Stimulated activated CD8-positive, alpha-beta memory T cell treated with anti-CD3 and anti-CD28 coated beads, Interleukin-4, amount 100 ng/mL, for 1 hour (primary cell): ENCODE results near the gene P2RX7.
"Not testable (repeated sequence)": the region's sequence is repeated elsewhere in the genome, so short reads cannot be mapped to it uniquely, and the experiment has no call there.

ENCODE experiments used
- DNase-seq, 2 donors: peaks; one replicate each; pipeline ENCODE4 v3.0.0-alpha.2; 2020; ENCODE audit warnings: low read depth in 2 of 2, low spot score in 1 of 2

P2RX7 gene

DNA sequence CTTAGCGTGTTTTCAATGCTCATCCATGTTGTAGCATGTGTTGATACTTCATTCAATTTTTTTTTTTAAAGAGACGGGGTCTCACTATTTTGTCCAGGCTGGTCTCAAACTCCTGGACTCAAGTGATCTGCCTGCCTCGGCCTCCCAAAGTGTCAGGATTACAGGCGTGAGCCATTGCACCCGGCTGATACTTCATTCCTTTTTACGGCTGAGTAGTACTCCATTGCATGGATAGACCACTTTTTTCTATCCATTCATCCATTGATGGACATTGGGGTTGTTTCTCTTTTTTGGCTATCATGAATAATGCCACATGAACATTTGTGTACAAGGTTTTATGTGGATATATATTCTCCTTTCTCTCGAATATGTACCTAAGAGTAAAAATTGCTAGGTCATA is 1.2 kb downstream of the P2RX7 start:
- no peak for DNase-seq

DNA sequence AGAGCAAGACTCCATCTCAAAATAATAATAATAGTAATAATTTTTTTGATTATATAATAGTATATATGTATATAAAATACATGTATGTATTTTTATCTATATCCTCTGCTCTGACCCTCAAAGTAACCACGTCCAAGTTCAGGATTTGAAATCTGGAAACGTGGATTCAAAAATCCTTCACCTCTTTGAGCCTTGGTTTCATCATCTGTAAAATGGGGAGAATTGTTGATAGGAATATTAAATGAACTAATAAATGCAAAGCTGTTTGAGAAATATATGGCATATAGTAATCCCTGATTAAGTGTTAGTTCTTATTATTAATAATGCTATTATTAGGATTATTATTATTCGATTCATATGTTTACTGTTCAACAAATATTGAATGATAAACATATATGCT is 2.6 kb downstream of the P2RX7 start:
- no peak for DNase-seq

DNA sequence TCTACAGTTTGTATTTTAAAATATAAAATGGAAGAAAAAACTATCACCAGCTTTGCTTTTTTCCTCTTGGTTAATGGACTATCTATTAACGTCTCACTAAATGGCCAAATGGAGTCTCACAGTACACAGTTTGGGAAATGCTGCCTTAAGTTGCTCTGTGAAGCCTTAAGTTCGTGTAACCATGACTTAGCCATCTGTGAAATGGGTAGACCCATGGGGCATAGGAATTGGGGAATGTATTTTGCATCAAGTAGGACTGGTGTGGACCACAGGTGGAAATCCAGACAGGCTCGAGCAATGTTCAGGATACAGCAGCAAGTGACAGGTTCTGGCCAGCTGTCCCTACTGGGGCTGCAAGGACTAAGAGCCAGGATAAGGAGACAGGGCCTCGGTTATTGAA is 4.8 kb downstream of the P2RX7 start:
- no peak for DNase-seq

DNA sequence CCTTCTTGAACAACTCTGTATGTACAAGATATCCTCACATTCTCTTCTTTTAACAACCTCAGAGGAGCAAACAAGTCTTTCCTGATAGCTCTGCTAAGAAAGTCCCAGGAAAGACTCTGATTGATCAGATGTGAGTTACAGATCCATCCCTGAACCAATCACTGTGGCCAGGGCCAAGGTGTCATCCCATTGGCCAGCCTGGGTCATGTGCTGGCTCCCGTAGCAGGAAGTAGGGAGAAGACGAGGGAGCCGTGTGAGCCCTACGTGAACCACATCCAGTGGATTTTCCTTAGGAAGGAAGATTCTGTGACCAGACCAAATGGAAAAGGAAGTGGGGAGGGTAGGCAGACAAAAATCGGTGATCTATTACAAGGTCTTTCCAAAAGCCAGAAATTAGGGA is 5.6 kb downstream of the P2RX7 start:
- no peak for DNase-seq

DNA sequence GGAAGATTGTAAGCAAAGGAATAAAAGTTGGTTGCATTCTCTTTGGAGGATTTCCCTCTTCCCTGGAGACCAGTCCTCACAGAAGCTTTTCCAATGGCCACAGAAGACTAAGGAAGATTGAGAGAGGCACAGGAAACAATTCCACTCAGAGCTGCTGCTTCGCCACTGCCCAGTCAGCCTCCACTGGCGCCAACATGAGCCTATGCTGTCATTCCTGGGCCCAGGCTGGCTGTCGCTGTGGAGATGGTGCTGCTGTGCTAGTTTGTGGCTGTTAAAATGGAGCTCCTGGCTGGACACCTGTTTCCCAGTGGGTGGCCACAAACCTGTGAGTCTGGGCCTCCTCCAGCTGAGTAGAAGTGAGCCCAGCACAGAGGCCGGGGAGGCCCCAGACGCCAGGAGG is 6.6 kb downstream of the P2RX7 start:
- DNase-seq, result no peak

DNA sequence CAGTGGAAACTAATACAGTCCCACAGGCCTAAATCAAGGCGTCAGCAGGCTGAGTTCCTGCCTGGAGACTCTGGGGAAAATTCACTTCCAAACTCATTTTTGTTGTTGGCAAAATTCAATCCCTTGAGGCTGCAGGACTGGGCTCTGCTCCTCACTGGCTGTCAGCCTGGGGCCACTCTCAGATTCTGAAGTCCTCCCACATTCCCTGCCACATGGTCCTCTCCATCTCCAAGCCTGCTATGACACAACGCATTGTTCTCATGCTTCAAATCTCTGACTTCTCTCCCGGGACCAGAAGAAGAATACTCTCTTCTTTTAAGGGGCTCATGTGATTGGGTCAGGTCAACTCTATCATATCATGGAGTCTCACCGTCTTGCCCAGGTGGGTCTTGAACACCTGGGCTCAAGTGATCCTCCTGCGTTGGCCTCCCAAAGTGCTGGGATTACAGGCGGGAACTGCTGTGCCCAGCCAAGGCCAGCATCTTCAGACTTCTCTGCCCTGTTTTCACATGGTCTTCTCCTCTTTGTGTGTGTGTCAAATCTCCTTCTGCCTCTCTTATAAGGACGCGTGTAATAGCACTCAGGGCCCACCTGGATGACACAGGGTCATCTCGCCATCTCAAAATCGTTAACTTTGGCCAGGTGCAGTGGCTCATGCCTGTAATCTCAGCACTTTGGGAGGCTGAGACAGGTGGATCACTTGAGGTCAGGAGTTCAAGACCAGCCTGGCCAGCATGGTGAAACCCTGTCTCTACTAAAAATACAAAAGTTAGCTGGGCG is 9.7 kb downstream of the P2RX7 start:
- DNase-seq, result no peak

DNA sequence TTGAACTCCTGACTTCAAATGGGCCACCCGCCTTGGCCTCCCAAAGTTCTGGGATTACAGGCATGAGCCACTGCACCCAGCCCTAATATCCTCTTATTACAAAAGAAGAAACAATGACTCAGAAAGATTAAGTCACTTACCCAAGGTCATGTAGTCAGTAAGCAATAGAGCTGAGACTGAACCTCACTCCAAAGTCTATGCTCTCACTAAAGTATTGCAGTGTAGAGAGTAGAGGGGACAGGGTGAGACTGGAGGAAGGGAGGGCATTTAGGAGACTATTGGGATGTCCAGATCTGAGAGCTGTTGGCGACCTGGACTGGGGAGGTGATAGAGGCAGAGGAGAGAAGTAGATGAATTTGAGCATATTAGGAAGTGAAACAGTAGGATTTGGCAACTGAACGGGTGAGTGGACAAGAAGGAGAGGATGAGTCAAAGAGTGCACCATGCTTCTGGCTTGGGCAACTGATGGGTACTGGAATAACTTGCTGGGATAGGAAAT is 11.8 kb downstream of the P2RX7 start:
- DNase-seq, result no peak

DNA sequence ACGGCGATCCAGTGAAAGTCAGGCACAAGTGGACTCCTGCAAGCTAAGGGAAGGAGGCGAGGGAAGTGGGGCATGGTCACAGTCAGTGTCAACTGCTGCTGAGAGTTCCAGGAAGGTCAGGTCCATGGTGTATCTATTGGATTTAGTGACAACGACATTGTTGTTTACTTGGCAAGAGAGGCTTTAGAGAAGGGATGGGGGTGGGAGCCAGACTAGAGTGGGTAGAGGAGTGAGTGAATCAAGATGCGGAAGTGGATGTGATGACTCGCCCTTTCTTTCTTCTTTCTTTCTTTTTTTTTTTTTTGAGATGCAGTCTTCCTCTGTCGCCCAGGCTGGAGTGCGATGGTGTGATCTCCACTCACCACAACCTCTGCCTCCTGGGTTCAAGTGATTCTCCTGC is 12.5 kb downstream of the P2RX7 start:
- DNase-seq, result no peak

DNA sequence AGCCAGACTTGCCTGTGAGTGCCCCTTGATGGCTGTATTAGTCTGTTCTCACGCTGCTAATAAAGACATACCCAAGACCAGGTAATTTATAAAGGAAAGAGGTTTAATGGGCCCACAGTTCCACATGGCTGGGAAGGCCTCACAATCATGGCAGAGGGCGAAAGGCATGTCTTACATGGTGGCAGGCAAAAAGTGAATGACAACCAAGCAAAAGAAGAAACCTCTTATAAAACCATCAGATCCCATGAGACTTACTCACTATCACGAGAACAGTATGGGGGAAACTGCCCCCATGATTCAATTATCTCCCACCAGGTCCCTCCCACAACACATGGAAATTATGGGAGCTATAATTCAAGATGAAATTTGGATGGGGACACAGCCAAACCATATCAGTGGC is 16.6 kb downstream of the P2RX7 start:
- not testable (repeated sequence) for DNase-seq

DNA sequence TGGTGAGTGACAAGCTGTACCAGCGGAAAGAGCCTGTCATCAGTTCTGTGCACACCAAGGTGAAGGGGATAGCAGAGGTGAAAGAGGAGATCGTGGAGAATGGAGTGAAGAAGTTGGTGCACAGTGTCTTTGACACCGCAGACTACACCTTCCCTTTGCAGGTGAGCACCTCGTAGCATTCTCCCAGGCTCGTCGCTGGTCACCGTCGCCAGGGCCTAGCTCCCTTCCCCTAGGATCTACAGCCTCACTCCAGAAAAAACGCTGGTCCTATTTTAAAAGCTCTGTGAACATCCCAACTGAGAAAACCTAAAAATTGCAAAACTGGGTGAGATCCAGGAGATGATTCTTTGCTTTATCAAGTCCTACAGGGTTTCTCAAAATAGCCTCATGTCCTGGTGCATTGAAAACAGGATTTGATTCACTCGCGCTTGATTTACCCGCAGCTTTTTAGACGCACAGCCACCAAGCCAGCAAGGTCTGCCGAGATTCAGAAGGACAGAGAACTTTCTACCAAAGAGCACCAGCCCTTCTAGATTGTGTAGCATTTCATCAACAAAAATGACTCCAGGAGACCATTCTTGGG is 22.2 kb downstream of the P2RX7 start:
- DNase-seq, result no peak

DNA sequence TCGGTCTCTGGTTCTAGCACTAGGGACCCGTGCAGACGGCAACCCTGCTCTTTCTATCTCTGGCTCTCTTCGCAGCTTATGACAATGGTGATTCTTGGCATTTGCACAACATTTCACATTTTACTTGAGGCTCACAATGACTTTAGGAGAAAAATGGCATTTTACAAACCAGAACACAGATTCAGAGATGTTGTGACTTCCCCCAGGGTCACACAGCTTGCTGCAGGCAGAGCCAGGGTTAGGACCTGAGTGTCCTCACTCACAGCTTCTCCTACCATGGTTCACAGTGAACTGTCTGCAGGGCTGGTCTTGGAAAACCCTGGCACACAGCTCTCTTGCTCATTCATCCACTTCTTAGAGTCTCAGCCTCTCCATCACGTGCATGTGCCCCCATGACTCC is 23.7 kb downstream of the P2RX7 start:
- no peak for DNase-seq

DNA sequence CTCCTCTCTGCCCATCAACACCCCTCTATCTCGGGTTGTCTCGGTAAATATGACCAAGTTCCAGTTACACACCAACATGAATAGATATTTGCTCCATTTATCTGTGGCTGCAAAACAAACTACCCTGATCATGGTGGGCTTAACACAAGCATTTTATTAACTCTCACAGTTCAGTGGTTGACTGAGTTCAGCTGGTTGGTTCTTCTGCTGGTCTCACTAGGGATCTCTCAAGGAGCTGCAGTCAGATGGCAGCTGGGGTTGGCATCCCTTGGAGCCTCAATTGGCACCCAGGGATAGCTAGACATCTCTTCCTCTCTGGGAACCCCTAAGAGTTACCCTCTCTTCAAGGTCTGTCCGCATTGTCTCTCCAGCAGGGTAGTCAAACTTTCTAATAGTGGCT is 25.4 kb downstream of the P2RX7 start:
- no peak for DNase-seq

DNA sequence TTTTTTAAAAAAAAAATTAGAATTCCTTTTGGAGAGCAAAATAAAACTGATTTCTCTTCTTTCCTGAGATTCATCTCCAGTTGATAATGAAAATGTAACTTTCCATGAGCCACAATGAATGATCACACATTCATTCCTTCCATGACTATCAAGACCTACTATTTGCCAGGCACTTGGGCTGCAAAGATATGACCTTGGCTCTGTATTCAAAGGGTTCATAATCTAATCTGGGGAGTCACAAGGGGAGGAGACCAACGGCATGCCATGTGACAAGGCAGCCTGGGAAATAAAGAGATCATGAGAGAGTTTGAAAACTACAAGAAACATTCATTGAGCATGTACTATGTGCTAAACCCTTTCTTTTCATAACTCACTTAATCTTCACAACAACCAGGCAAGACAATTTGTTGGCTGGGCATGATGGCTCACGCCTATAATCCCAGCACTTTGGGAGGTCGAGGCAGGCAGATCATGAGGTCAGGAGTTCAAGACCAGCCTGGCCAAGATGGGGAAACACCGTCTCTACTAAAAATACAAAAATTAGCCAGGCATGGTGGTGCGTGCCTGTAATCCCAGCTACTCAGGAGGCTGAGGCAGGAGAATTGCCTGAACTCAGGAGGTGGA is 26.2 kb downstream of the P2RX7 start:
- DNase-seq, result not testable (repeated sequence)

DNA sequence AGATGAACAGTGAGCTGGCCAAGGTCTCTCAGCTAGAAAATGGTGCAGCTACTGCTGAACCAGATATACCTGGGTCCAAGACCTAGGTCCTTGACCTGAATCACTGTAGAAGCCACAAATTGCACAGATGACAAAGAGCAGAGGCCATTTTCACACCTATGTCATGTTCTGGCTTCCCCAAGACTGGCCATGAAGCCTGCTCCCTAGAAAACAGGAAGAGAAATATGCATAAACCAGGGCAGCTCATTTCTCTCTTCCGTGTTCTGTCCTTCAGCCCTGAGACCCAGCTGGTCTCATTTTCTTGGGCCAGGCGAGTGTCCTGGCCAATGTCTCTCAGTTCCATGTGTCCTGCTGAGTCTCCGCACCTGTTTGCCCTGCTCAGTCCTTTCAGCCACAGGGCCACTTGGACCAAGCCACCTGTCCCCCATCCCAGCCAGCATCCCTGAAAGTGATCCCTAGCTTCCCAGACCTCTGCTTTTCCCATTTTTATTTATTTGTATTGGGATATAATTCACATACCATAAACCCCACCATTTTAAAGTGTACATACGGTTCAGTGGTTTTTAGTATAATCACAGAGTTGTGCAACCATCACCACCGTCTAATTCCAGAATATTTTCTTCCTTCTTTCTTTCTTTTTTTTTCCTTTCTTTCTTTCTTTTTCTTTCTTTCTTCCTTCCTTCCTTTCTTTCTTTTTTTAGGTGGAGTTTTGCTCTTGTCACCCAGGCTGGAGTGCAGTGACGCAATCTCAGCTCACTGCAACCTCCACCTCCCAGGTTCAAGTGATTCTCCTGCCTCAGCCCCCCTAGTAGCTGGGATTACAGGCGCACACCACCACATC is 27.0 kb downstream of the P2RX7 start:
- DNase-seq, result no peak

DNA sequence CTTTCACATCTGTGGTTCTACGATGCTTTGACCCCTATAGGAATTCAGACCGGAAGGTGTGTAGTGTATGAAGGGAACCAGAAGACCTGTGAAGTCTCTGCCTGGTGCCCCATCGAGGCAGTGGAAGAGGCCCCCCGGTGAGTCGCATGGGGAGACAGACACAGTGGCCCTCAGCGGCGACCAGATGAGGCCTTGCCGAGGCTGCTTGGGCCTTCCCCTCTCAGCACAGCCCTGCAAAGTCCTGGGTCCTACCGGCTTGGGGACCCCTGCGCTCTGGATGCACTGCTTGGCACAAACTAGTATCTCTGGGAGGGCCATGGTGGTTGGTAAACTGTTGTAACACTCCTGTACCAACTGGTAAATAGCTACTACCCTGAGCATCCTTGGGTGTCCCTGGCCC is 29.7 kb downstream of the P2RX7 start:
- no peak for DNase-seq

DNA sequence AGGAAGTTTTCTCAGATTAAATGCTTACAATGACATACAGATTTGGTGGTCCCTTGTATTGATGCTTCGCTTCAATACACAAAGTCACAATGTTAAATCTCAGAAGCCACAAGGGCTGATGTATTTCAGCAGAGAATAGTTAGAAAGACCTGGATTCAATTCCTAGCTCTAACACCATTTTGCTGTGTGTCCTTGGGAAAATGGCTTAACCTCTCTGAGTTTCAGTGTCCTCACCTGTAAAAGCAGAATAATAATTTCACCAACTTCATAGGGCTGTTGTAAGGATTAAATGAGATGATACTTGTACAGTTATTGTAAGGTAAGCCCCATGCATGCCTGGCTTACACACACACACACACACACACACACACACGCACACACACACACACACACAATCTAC is 30.3 kb downstream of the P2RX7 start:
- no peak for DNase-seq

DNA sequence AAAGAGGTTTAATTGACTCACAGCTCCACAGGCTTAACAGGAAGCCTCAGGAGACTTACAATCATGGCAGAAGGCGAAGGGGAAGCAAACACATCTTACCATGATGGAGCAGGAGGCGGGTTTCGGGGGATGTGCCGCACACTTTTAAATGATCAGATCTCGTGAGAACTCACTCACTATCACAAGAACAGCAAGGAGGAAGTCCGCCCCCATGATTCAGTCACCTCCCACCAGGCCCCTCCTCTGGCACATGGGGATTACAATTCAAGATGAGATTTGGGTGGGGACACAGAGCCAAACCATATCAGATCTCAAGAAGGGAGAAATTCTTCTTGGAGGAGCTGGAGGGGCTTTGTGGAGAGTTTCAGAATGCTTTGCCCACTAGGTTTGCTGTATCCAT is 32.2 kb downstream of the P2RX7 start:
- DNase-seq, result not testable (repeated sequence)

DNA sequence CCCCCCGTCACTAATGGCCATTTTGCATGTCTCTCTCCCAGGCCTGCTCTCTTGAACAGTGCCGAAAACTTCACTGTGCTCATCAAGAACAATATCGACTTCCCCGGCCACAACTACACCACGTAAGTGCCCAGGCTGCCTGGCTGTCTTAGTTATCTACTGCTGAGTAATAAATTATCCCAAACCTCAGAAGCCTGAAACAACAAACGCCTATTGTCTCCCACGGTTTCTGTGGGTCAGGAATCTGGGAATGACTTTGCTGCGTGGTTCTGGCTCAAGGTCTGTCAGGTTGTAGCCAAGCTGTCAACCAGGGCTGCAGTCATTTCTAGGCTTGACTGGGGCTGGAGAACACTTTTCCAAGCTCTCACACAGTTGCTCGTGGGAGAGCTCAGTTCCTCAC is 32.6 kb downstream of the P2RX7 start:
- no peak for DNase-seq

DNA sequence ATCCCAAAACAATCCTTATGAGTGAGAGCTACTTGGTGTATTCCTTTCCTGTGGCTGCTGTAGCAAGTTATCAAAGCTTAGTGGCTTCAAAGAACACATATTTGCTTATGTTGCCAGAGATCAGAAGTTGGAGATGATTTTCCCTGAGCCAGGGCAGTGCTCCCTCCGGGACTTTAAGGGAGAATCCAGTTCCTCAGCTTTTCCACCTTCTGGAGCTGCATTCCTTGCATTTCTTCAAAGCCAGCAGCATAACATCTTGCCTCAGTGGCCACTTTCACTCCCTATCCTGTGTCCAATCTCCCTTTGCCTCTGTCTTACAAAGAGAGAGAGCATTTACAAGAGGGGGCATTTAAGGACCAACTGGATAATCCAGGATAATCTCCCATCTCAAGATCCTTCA is 33.7 kb downstream of the P2RX7 start:
- DNase-seq, result no peak

DNA sequence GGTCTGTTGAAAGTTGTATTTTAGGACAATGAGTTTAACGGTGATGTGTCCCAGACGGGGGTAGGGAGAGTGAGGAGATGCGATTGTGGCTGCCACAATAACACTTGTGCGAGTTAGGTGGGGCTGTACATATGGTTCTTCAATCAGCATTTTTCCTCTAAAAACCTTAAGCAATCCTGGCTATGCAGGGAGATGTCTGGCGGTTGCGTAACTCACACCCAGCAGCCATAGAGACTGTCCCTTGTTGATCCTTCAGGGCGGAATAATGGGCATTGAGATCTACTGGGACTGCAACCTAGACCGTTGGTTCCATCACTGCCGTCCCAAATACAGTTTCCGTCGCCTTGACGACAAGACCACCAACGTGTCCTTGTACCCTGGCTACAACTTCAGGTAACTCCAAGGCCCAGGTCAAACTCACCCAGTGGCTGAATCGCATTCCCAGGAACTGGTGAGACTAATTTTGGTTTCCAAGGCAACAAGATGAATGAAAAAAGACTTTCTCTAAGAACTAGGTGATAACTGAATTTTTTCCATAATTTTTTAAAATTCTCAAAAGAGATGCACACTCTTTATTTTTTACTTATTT is 34.6 kb downstream of the P2RX7 start:
- no peak for DNase-seq

DNA sequence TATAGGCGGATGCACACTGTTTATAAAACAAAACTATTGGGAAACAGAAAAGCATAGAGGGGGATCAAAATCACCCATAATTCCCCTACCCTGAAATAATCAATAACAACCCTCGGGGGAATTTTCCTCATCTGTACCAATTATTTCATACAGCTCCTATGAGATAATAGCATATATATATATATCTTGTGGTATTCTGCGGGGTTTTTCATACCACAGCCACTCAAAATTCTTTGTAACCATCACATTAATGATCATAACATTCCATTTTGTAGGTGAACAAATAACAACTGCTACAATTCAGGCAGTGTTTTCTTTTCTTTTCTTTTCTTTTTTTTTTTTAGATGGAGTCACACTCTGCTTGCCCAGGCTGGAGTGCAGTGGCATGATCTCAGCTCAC is 35.3 kb downstream of the P2RX7 start:
- no peak for DNase-seq
